ENCODE measurements around the gene BMERB1. TPM values are rescaled to one million over a fixed set of nuclear protein-coding genes. Genes with fewer than 3 reads are reported as not detected.

The BMERB1 gene
- polyA plus RNA-seq, 4 donors: 0.89 to 20.9 (median 4.7) TPM

DNA sequence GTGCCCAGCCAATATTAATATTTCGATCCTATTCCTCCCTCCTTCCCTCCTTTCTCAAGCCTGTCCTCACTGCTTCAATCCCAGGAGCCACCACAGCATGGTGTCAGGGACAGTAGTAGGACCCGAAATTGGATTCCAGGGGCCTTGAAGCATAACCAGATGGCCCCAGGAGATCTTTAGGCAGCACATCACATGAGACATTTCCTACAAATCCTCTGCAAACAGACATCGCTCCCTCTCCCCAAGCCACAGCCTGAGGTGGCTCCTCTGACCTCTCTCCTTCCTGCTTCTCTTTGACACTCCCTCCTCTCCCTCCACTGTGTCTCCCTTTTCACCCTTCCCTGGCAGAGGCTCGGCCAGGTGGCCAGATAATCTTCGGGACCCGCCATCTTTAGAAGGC is 76.6 kb downstream of the BMERB1 start:
- WGBS, 3 donors: 73 to 76% (median 75%) methylated on average over 6 of the region's 6 CpGs
- FAIRE-seq: no peak
- H3K27me3 ChIP-seq (ENCODE audit: control insufficient read depth in 3 of 3, insufficient read depth in 3 of 3, low read length in 3 of 3): peaks cover 0 to 11% (median 0%) of the 10 kb centered on the region in 3 donors

GRCh38 chr16:15511759-15512487 is 77.5 kb downstream of the BMERB1 start:
- FAIRE-seq (no peak), DNase-seq (no peak)
- no peak overlapping the region for H3K4me3 ChIP-seq (ENCODE audit: low read depth in 1 of 3, low read length in 3 of 3)
- 91 to 95% (median 94%) methylated on average over 11 of the region's 11 CpGs for WGBS, 3 donors
- H3K27me3 ChIP-seq (ENCODE audit: control insufficient read depth in 3 of 3, insufficient read depth in 3 of 3, low read length in 3 of 3): peaks cover 0 to 9% (median 0%) of the 10 kb centered on the region in 3 donors
- no peaks in the 10 kb centered on the region for H3K4me1 ChIP-seq (ENCODE audit: control insufficient read depth in 3 of 3, insufficient read depth in 2 of 3, low read depth in 1 of 3, low read length in 2 of 3)
- H3K36me3 ChIP-seq (ENCODE audit: control insufficient read depth in 3 of 3, insufficient read depth in 2 of 3, low read depth in 1 of 3, low read length in 3 of 3): no peaks in the 10 kb centered on the region
- H3K27ac ChIP-seq (ENCODE audit: low read depth in 1 of 3, low read length in 2 of 3): no peak overlapping the region
- no peaks in the 10 kb centered on the region for H3K9me3 ChIP-seq (ENCODE audit: control insufficient read depth in 2 of 2, insufficient read depth in 1 of 2, low read depth in 1 of 2, low read length in 1 of 2)

More for the DNA sequence above, 76.6 kb downstream of the BMERB1 start:
- no peaks in the 10 kb centered on the region for H3K36me3 ChIP-seq (ENCODE audit: control insufficient read depth in 3 of 3, insufficient read depth in 2 of 3, low read depth in 1 of 3, low read length in 3 of 3)
- DNase-seq: no peak
- no peak overlapping the region for H3K4me3 ChIP-seq (ENCODE audit: low read depth in 1 of 3, low read length in 3 of 3)
- no peak overlapping the region for H3K27ac ChIP-seq (ENCODE audit: low read depth in 1 of 3, low read length in 2 of 3)
- H3K4me1 ChIP-seq (ENCODE audit: control insufficient read depth in 3 of 3, insufficient read depth in 2 of 3, low read depth in 1 of 3, low read length in 2 of 3): no peaks in the 10 kb centered on the region
- no peaks in the 10 kb centered on the region for H3K9me3 ChIP-seq (ENCODE audit: control insufficient read depth in 2 of 2, insufficient read depth in 1 of 2, low read depth in 1 of 2, low read length in 1 of 2)

GRCh38 chr16:15513156-15513555 is 78.8 kb downstream of the BMERB1 start:
- Histone ChIP-seq H3K36me3 (ENCODE audit: control insufficient read depth in 3 of 3, insufficient read depth in 2 of 3, low read depth in 1 of 3, low read length in 3 of 3) (no peaks in the 10 kb centered on the region), H3K4me3 (ENCODE audit: low read depth in 1 of 3, low read length in 3 of 3) (no peak overlapping the region), H3K27me3 (ENCODE audit: control insufficient read depth in 3 of 3, insufficient read depth in 3 of 3, low read length in 3 of 3) (peaks cover 0 to 5% (median 0%) of the 10 kb centered on the region in 3 donors), H3K9me3 (ENCODE audit: control insufficient read depth in 2 of 2, insufficient read depth in 1 of 2, low read depth in 1 of 2, low read length in 1 of 2) (no peaks in the 10 kb centered on the region), H3K27ac (ENCODE audit: low read depth in 1 of 3, low read length in 2 of 3) (no peak overlapping the region), H3K4me1 (ENCODE audit: control insufficient read depth in 3 of 3, insufficient read depth in 2 of 3, low read depth in 1 of 3, low read length in 2 of 3) (no peaks in the 10 kb centered on the region)
- 95% methylated on average over 11 of the region's 11 CpGs for WGBS, 3 donors
- DNase-seq: no peak
- FAIRE-seq: no peak

DNA sequence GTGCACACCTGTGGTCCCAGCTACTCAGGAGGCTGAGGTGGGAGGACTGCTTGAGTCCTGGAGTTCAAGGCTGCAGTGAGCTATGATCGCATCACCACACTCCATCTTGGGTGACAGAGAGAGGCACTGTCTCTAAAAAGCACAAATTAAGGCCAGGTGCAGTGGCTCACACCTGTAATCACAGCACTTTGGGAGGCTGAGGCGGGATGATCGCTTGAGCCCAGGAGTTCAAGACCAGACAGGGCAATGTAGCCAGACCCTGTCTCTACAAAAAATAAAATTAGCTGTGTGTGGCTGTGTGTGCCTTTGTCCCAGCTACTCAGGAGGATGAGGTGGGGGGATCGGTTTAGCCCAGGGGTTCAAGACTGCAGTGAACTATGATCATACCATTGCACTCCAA is 81.6 kb downstream of the BMERB1 start:
- 80 to 96% (median 95%) methylated on average over 4 of the region's 4 CpGs for WGBS, 3 donors
- Histone ChIP-seq H3K27me3 (ENCODE audit: control insufficient read depth in 3 of 3, insufficient read depth in 3 of 3, low read length in 3 of 3) (no peaks in the 10 kb centered on the region), H3K36me3 (ENCODE audit: control insufficient read depth in 3 of 3, insufficient read depth in 2 of 3, low read depth in 1 of 3, low read length in 3 of 3) (no peaks in the 10 kb centered on the region), H3K4me1 (ENCODE audit: control insufficient read depth in 3 of 3, insufficient read depth in 2 of 3, low read depth in 1 of 3, low read length in 2 of 3) (no peaks in the 10 kb centered on the region), H3K4me3 (ENCODE audit: low read depth in 1 of 3, low read length in 3 of 3) (no peak overlapping the region), H3K9me3 (ENCODE audit: control insufficient read depth in 2 of 2, insufficient read depth in 1 of 2, low read depth in 1 of 2, low read length in 1 of 2) (no peaks in the 10 kb centered on the region), H3K27ac (ENCODE audit: low read depth in 1 of 3, low read length in 2 of 3) (no peak overlapping the region)
- FAIRE-seq (no peak), DNase-seq (no peak)

DNA sequence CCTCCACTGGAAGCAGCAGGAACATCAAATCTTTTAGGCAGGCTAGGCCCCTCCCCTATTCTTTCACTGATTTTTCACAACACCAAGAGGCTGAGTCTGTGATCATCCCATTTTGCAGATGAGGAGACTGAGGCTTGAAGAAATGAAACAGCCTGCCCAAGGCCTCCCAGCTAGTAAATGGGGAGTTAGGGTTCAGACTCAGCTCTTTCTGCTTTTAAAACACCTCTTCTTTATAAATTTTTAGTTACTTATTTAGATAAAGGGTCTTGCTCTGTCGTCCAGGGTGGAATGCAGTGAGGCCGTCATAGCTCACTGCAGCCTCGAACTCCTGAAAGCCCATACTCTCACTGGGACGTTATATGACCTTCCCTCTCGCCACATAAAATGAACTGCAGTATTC is 82.2 kb downstream of the BMERB1 start:
- WGBS, 3 donors: 90 to 94% (median 91%) methylated on average over 5 of the region's 5 CpGs
- no peak overlapping the region for H3K4me3 ChIP-seq (ENCODE audit: low read depth in 1 of 3, low read length in 3 of 3)
- no peaks in the 10 kb centered on the region for H3K27me3 ChIP-seq (ENCODE audit: control insufficient read depth in 3 of 3, insufficient read depth in 3 of 3, low read length in 3 of 3)
- no peaks in the 10 kb centered on the region for H3K36me3 ChIP-seq (ENCODE audit: control insufficient read depth in 3 of 3, insufficient read depth in 2 of 3, low read depth in 1 of 3, low read length in 3 of 3)
- no peak for DNase-seq
- FAIRE-seq: no peak
- no peaks in the 10 kb centered on the region for H3K4me1 ChIP-seq (ENCODE audit: control insufficient read depth in 3 of 3, insufficient read depth in 2 of 3, low read depth in 1 of 3, low read length in 2 of 3)
- H3K9me3 ChIP-seq (ENCODE audit: control insufficient read depth in 2 of 2, insufficient read depth in 1 of 2, low read depth in 1 of 2, low read length in 1 of 2): no peaks in the 10 kb centered on the region
- no peak overlapping the region for H3K27ac ChIP-seq (ENCODE audit: low read depth in 1 of 3, low read length in 2 of 3)

GRCh38 chr16:15517743-15518377 is 83.5 kb downstream of the BMERB1 start:
- 84 to 90% (median 85%) methylated on average over 3 of the region's 3 CpGs for WGBS, 3 donors
- no peak overlapping the region for H3K4me3 ChIP-seq (ENCODE audit: low read depth in 1 of 3, low read length in 3 of 3)
- no peaks in the 10 kb centered on the region for H3K27me3 ChIP-seq (ENCODE audit: control insufficient read depth in 3 of 3, insufficient read depth in 3 of 3, low read length in 3 of 3)
- H3K36me3 ChIP-seq (ENCODE audit: control insufficient read depth in 3 of 3, insufficient read depth in 2 of 3, low read depth in 1 of 3, low read length in 3 of 3): no peaks in the 10 kb centered on the region
- no peak overlapping the region for H3K27ac ChIP-seq (ENCODE audit: low read depth in 1 of 3, low read length in 2 of 3)
- H3K4me1 ChIP-seq (ENCODE audit: control insufficient read depth in 3 of 3, insufficient read depth in 2 of 3, low read depth in 1 of 3, low read length in 2 of 3): no peaks in the 10 kb centered on the region
- H3K9me3 ChIP-seq (ENCODE audit: control insufficient read depth in 2 of 2, insufficient read depth in 1 of 2, low read depth in 1 of 2, low read length in 1 of 2): no peaks in the 10 kb centered on the region
- no peak for FAIRE-seq
- no peak for DNase-seq

- Histone ChIP-seq H3K4me1 (ENCODE audit: control insufficient read depth in 3 of 3, insufficient read depth in 2 of 3, low read depth in 1 of 3, low read length in 2 of 3) (no peaks in the 10 kb centered on the region), H3K36me3 (ENCODE audit: control insufficient read depth in 3 of 3, insufficient read depth in 2 of 3, low read depth in 1 of 3, low read length in 3 of 3) (no peaks in the 10 kb centered on the region), H3K27me3 (ENCODE audit: control insufficient read depth in 3 of 3, insufficient read depth in 3 of 3, low read length in 3 of 3) (peaks cover 0 to under 1% (median 0%) of the 10 kb centered on the region in 3 donors), H3K4me3 (ENCODE audit: low read depth in 1 of 3, low read length in 3 of 3) (no peak overlapping the region), H3K9me3 (ENCODE audit: control insufficient read depth in 2 of 2, insufficient read depth in 1 of 2, low read depth in 1 of 2, low read length in 1 of 2) (no peaks in the 10 kb centered on the region), H3K27ac (ENCODE audit: low read depth in 1 of 3, low read length in 2 of 3) (peak overlapping the region in 1 of 3 donors; percentile 56)
- no peak for DNase-seq
- no peak for FAIRE-seq
- 49 to 52% (median 51%) methylated on average over 12 of the region's 12 CpGs for WGBS, 3 donors
Observed at GRCh38 chr16:15518381-15519351, 84.3 kb downstream of the BMERB1 start.

- Histone ChIP-seq H3K4me3 (ENCODE audit: low read depth in 1 of 3, low read length in 3 of 3) (no peak overlapping the region), H3K36me3 (ENCODE audit: control insufficient read depth in 3 of 3, insufficient read depth in 2 of 3, low read depth in 1 of 3, low read length in 3 of 3) (no peaks in the 10 kb centered on the region), H3K27me3 (ENCODE audit: control insufficient read depth in 3 of 3, insufficient read depth in 3 of 3, low read length in 3 of 3) (peaks cover 0 to 2% (median 0%) of the 10 kb centered on the region in 3 donors), H3K9me3 (ENCODE audit: control insufficient read depth in 2 of 2, insufficient read depth in 1 of 2, low read depth in 1 of 2, low read length in 1 of 2) (no peaks in the 10 kb centered on the region), H3K4me1 (ENCODE audit: control insufficient read depth in 3 of 3, insufficient read depth in 2 of 3, low read depth in 1 of 3, low read length in 2 of 3) (no peaks in the 10 kb centered on the region), H3K27ac (ENCODE audit: low read depth in 1 of 3, low read length in 2 of 3) (peak overlapping the region in 1 of 3 donors; percentile 23)
- 61 to 76% (median 75%) methylated on average over 8 to 9 of the region's 9 CpGs for WGBS, 3 donors
- FAIRE-seq (no peak), DNase-seq (no peak)
Observed at GRCh38 chr16:15519790-15520189, 85.4 kb downstream of the BMERB1 start.

Data from small intestine (tissue), 7 donors.